Endothelial cell of hepatic sinusoid (primary cell): Measurements from ENCODE around the gene SNRPF.

Experiments
- in situ Hi-C: cut with HindIII; loops from 2 replicates; pipeline ENCODE4 v1.10.0; 2017; ENCODE audit warnings: low sequenced_read_pairs

Gene SNRPF

GRCh38 chr12:95857799-95858198, 953 bp upstream of the SNRPF start:
- in situ Hi-C loops, result loop anchor here (5.0 kb wide), 1 partner anchor 85 kb away; the partner anchor contains the start of genes AMDHD1 and CCDC38

- in situ Hi-C loops, result loop anchor here (5.0 kb wide), 1 partner anchor 83 kb away; the partner anchor contains the start of genes AMDHD1 and CCDC38
These were observed 628 bp downstream of the SNRPF start for GRCh38 chr12:95859344-95859816.

DNA sequence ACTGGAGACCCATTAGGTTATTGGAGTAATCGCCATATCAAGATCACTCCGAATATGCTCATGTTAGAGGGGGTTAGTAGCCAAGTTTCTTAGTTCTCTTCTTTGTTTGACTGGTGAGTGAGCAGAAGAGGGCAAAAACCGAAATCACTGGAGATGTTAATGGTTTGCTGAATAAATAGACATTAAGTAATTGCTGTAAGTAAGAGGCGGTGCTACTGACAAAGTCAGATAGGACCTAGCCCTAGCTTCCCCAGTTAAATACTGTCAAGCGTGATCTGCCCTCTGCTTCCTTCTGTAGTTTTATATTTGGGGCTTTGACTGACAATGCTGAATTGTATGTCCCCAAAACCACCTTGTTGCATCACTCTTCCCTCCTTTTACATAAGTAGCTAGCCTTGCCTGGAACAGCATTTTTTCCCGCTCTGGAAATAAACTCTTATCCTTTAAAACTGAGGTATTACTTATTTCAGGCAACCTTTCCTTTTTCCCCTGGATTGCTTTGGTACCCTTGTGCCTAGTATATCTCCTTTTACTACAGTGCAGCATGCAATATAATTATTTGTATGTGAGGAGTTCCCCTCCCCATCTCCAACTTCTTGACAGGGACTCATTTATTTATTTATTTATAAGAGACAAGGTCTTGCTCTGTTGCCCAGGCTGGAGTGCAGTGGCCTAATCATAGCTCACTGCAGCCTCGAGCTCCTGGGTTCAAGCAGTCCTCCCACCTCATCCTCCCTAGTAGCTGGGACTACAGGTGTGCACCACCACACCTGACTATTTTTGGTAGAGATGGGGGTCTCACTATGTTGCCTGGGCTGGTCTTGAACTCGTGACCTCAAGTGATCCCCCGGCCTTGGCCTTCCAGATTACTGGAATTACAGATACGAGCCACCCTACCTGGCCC, 1.4 kb downstream of the SNRPF start:
- in situ Hi-C loops, result loop anchor here (5.0 kb wide), 1 partner anchor 82 kb away; the partner anchor contains the start of genes AMDHD1 and CCDC38

GRCh38 chr12:95862038-95862437, 3.3 kb downstream of the SNRPF start:
- in situ Hi-C loops, result no loop called here

GRCh38 chr12:95863337-95863736, 4.6 kb downstream of the SNRPF start:
- in situ Hi-C loops, result no loop called here

GRCh38 chr12:95870897-95871296, 12.1 kb downstream of the SNRPF start:
- in situ Hi-C loops, result no loop called here

GRCh38 chr12:95874452-95874851, 15.7 kb downstream of the SNRPF start:
- in situ Hi-C loops, result no loop called here

GRCh38 chr12:95877622-95878021, 18.9 kb downstream of the SNRPF start:
- in situ Hi-C loops, result no loop called here

DNA sequence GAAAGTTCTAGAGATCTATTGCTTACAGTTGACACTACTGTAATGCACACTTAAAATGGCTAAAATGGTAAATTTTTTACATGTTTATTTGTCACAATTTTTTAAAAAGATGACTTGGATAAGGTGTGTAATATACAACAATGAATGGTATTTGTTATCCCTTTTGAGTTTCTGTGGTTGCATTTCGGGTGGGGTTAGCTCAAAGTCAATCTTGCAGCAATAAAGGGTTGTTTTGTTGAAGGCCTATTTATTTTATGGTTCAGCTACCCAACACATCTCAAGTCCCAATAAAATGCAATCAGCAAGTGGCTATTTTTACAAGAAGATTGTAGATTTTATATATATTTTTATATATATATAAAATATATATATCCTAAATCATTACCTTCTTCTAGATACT, 22.1 kb downstream of the SNRPF start:
- in situ Hi-C loops, result no loop called here

- in situ Hi-C loops, result no loop called here
These were observed 22.7 kb downstream of the SNRPF start for GRCh38 chr12:95881331-95881955.

DNA sequence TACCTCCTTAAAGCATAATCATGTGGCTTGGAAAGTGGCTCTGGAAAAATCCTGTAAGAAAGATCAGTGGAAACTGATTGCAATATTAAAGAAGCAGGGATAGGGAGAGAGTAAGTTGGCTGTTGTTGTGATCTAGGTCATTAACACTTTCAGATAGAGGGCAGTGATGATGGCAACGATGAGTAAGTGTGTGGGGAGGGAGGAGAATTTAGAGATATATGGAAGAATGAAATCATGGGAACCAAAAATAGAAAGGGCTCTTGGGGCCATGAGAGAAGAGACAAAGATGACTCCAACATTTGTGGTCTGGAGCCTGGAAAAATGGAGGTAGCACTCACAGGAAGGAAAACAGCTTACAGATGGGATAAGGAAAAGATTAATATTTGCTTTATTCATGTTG, 23.3 kb downstream of the SNRPF start:
- in situ Hi-C loops, result no loop called here

DNA sequence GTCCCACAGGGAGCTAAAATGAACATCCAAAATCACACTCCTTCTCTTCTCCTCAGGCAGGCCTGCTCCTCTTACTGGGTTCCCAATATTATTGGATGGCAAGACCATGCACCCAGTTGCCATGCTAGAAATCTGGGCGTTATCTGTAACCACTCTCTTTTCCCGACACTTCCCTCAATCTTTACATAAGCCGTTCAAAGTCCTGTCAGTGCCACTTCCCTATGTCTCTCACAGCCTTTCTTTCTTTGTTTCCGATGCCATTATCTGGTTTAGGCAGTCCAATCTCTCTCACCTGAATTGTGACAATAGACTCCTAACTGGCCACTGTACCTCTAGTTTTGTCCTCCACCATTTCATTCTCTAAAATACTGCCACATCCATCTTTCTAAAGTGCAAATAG, 24.1 kb downstream of the SNRPF start:
- in situ Hi-C loops, result no loop called here

GRCh38 chr12:95884998-95885397, 26.2 kb downstream of the SNRPF start:
- in situ Hi-C loops, result no loop called here

GRCh38 chr12:95887311-95887710, 28.6 kb downstream of the SNRPF start:
- in situ Hi-C loops, result no loop called here

DNA sequence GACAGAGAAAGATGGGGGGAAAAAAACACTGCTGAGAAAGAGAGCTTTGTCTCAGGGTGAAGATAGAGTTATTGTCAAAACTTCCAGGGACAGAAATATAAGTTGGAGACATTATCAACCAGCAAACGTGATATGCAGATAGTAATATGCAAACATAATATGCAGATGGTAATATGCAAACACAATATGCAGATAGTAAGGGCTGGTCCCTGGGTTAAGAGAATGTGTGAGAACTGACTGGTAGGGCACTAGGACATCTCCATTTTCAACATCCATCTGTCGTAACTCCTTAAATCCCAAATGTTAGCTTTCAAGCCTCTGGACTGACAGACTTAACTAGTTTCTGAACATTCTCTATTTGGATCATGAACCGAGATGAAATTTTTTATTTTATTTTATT, 32.2 kb downstream of the SNRPF start:
- in situ Hi-C loops, result no loop called here

- in situ Hi-C loops, result loop anchor here (5.0 kb wide), 1 partner anchor 60 kb away; no protein-coding TSS in a partner anchor
These were observed 38.1 kb downstream of the SNRPF start for GRCh38 chr12:95896846-95897245.

DNA sequence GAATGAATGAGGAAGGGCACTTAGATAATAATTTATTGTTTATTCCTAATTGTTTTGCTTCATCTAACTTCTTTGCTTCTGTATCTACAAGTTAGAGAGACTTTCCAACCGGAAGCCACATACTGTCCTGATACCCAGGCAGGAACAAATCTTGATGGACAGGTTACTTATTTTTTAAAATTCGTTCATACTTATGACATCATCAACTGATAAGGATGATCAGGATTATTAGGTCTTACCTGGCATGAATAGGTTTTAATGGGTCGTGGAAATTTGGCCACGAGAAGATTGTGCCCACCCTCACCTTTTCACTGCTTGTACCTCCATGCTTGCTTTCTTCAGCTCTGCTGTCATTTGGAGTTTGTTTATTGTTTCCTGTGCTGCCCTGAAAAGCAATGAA, 39.3 kb downstream of the SNRPF start:
- in situ Hi-C loops, result loop anchor here (5.0 kb wide), 1 partner anchor 59 kb away; no protein-coding TSS in a partner anchor

- in situ Hi-C loops, result no loop called here
These were observed 49.8 kb downstream of the SNRPF start for GRCh38 chr12:95908573-95908972.

DNA sequence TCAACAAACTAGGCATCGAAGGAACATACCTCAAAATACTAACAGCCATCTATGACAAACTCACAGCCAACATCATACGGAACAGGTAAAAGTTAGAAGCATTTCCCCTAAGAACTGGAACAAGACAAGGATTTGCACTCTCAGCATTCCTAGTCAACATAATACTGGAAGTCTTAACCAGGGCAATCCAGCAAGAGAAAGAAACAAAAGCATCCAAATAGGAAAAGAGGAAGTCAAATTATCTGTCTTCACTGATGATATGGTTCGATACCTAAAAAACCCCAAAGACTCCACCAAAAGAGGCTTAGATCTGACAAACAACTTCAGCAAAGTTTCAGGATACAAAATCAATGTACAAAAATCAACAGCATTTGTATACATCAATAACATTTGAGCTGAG, 51.1 kb downstream of the SNRPF start:
- in situ Hi-C loops, result no loop called here
